Measurements from ENCODE around the gene MT4.

The MT4 gene

DNA sequence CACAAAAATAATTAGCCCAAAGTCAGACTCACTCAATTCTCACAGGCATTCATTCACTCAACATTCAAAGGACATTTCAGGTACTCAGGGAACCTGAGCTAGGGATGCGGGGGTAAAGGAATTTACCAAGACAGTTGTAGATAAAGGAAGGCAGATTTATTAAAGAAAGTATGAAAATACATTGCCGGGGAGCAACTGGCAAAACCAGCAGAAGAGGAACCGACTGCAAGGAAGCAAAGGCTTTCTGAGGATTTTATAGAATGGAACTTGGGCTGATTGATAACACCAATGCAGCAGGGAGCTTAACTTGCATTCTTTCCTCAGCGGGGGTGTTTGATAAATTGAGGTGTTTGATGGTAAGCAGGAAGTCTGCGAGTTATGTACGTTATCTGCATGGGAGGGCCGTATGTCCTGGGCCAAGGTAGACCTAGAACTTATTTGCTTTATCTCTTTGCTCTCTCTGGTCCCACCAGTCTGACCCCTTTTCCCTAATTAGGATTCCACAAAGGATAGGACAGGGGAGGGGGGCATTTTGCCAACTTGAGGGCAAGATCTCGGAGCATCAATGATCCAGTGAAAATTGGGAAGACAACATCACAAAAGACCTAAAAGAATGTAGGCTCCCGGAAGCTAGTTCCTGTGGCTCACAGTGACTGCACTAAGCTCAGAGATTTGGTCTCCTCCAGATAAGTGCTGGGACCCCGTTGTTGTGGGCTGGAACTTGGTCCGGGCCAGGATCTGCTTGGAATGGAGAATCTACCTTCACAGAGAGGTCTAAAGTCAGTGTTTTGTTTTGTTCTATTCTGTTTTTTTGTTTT is 18.7 kb downstream of the MT4 start:
- DNase-seq (ENCODE audit: extremely low spot score), result no peak
- ChIA-PET POLR2A (no interaction called here), CTCF (interaction anchor here (1.1 to 3.6 kb wide), 3 partner anchors 8 to 119 kb away, joined by 4 to 20 read pairs (median 6); no protein-coding TSS in a partner anchor)
- TF ChIP-seq, protein P1, sequence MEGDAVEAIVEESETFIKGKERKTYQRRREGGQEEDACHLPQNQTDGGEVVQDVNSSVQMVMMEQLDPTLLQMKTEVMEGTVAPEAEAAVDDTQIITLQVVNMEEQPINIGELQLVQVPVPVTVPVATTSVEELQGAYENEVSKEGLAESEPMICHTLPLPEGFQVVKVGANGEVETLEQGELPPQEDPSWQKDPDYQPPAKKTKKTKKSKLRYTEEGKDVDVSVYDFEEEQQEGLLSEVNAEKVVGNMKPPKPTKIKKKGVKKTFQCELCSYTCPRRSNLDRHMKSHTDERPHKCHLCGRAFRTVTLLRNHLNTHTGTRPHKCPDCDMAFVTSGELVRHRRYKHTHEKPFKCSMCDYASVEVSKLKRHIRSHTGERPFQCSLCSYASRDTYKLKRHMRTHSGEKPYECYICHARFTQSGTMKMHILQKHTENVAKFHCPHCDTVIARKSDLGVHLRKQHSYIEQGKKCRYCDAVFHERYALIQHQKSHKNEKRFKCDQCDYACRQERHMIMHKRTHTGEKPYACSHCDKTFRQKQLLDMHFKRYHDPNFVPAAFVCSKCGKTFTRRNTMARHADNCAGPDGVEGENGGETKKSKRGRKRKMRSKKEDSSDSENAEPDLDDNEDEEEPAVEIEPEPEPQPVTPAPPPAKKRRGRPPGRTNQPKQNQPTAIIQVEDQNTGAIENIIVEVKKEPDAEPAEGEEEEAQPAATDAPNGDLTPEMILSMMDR (IDR thresholded peaks at IDR 0.05; ENCODE audit: control extremely low read depth, extremely low read depth, low read depth, missing control alignments), result no peak

DNA sequence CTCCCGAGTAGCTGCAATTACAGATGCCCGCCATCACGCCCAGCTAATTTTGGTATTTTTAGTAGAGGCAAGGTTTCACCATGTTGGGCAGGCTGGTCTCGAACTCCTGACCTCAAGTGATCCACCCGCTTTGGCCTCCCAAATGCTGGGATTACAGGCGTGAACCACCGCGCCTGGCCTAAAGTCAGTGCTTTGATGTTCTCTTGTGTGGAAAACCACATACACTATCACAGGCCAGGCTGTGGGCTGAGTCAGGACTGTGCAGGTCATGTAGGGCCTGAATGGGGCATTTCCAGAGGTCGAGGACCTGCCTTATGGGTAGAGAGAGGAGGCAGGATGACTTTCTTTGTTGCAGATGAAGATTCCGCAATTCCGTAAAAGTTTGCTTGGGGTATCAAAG is 19.4 kb downstream of the MT4 start:
- ChIA-PET CTCF (interaction anchor here (3.6 kb wide), 1 partner anchor 118 kb away, joined by 20 read pairs; no protein-coding TSS in a partner anchor), POLR2A (no interaction called here)
- TF ChIP-seq, protein P1 (IDR thresholded peaks at IDR 0.05; ENCODE audit: control extremely low read depth, extremely low read depth, low read depth, missing control alignments), result no peak
- DNase-seq (ENCODE audit: extremely low spot score), result no peak

DNA sequence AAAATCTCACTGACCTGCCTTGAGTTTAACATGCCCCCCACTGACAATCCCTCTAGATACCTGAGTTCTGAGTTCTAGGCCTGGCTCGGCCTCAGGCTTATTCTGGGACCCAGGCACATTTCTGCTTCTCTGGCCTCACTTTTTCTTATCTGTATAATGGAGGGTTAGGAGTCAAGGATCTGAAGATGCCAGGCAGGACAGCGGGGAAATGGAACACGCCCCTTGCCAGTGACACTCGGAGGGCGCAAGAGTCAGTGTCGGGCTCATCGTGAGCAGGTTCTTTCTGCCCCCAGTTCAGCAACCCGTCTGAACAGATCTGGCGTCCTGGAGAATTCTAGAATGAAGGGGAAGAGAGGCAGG is 23.9 kb downstream of the MT4 start:
- POLR2A ChIA-PET, result no interaction called here
- CTCF ChIA-PET, result no interaction called here
- TF ChIP-seq, protein P1 (IDR thresholded peaks at IDR 0.05; ENCODE audit: control extremely low read depth, extremely low read depth, low read depth, missing control alignments), result no peak
- no peak for DNase-seq (ENCODE audit: extremely low spot score)

GRCh38 chr16:56589141-56590039 is 24.5 kb downstream of the MT4 start, which contains the start of gene MT3:
Gene MT3 (plus strand): TSS chr16:56589528. CDS start chr16:56589591, 63 bp downstream.
- CTCF ChIA-PET, result no interaction called here
- no peak for DNase-seq (ENCODE audit: extremely low spot score)
- TF ChIP-seq, protein P1 (IDR thresholded peaks at IDR 0.05; ENCODE audit: control extremely low read depth, extremely low read depth, low read depth, missing control alignments), result no peak
- POLR2A ChIA-PET, result interaction anchor here (0.5 kb wide), 1 partner anchor 590 kb away, joined by 3 read pairs; no protein-coding TSS in a partner anchor

- CTCF ChIA-PET, result interaction anchor here (0.7 to 2.0 kb wide), 9 partner anchors 9 to 110 kb away, joined by 3 to 18 read pairs (median 4); no protein-coding TSS in a partner anchor
- no peak for DNase-seq (ENCODE audit: extremely low spot score)
- TF ChIP-seq, protein P1 (IDR thresholded peaks at IDR 0.05; ENCODE audit: control extremely low read depth, extremely low read depth, low read depth, missing control alignments), result no peak
- POLR2A ChIA-PET, result no interaction called here
These were observed 26.6 kb downstream of the MT4 start for GRCh38 chr16:56591377-56592060.
